ENCODE results near the gene SOCS2.

Gene SOCS2

GRCh38 chr12:93583627-93584392 is 11.3 kb downstream of the SOCS2 start:
- no peaks in the 10 kb centered on the region for H3K4me1 ChIP-seq (ENCODE audit: insufficient read depth, low read length, severe bottlenecking)
- no peak overlapping the region for H3K4me3 ChIP-seq (ENCODE audit: low read depth, low read length, poor library complexity, severe bottlenecking)
- no peaks in the 10 kb centered on the region for H3F3A ChIP-seq (ENCODE audit: insufficient read depth, low read length)
- H3K27ac ChIP-seq (ENCODE audit: low read depth, low read length, poor library complexity, severe bottlenecking), result no peak overlapping the region
- H3K36me3 ChIP-seq (ENCODE audit: insufficient read depth, low read length), result no peaks in the 10 kb centered on the region
- H3K4me2 ChIP-seq (ENCODE audit: low read length), result no peak overlapping the region
- TF ChIP-seq CTCF (IDR thresholded peaks at IDR 0.05; ENCODE audit: low read length), result no peak
- no peak for TF ChIP-seq EZH2 (IDR thresholded peaks at IDR 0.05; ENCODE audit: borderline replicate concordance, low read length)
- H3K9me3 ChIP-seq (ENCODE audit: low read length), result no peaks in the 10 kb centered on the region
- H3K27me3 ChIP-seq (ENCODE audit: insufficient read depth, low read length), result no peaks in the 10 kb centered on the region
- H2AFZ ChIP-seq (ENCODE audit: low read length), result no peak overlapping the region
- no peak overlapping the region for H3K9ac ChIP-seq (ENCODE audit: low read length)
- H3K9me2 ChIP-seq (ENCODE audit: low read depth, low read length), result no peaks in the 10 kb centered on the region
- no peaks in the 10 kb centered on the region for H3K79me2 ChIP-seq (ENCODE audit: insufficient read depth, low read length)
- no peaks in the 10 kb centered on the region for H4K20me1 ChIP-seq (ENCODE audit: insufficient read depth, low read length)

GRCh38 chr12:93585247-93585646 is 12.8 kb downstream of the SOCS2 start:
- Histone ChIP-seq H3F3A (ENCODE audit: insufficient read depth, low read length) (no peaks in the 10 kb centered on the region), H4K20me1 (ENCODE audit: insufficient read depth, low read length) (no peaks in the 10 kb centered on the region), H3K36me3 (ENCODE audit: insufficient read depth, low read length) (no peaks in the 10 kb centered on the region), H3K9me3 (ENCODE audit: low read length) (no peaks in the 10 kb centered on the region), H3K27ac (ENCODE audit: low read depth, low read length, poor library complexity, severe bottlenecking) (no peak overlapping the region), H2AFZ (ENCODE audit: low read length) (no peak overlapping the region), H3K9me2 (ENCODE audit: low read depth, low read length) (no peaks in the 10 kb centered on the region), H3K4me3 (ENCODE audit: low read depth, low read length, poor library complexity, severe bottlenecking) (no peak overlapping the region), H3K9ac (ENCODE audit: low read length) (no peak overlapping the region), H3K27me3 (ENCODE audit: insufficient read depth, low read length) (no peaks in the 10 kb centered on the region), H3K79me2 (ENCODE audit: insufficient read depth, low read length) (no peaks in the 10 kb centered on the region), H3K4me1 (ENCODE audit: insufficient read depth, low read length, severe bottlenecking) (no peaks in the 10 kb centered on the region), H3K4me2 (ENCODE audit: low read length) (no peak overlapping the region)
- TF ChIP-seq CTCF (IDR thresholded peaks at IDR 0.05; ENCODE audit: low read length), result no peak
- no peak for TF ChIP-seq EZH2 (IDR thresholded peaks at IDR 0.05; ENCODE audit: borderline replicate concordance, low read length)

- Histone ChIP-seq H3K36me3 (ENCODE audit: insufficient read depth, low read length) (no peaks in the 10 kb centered on the region), H3K79me2 (ENCODE audit: insufficient read depth, low read length) (no peaks in the 10 kb centered on the region), H3F3A (ENCODE audit: insufficient read depth, low read length) (no peaks in the 10 kb centered on the region), H3K4me2 (ENCODE audit: low read length) (no peak overlapping the region), H3K9me2 (ENCODE audit: low read depth, low read length) (no peaks in the 10 kb centered on the region), H3K9ac (ENCODE audit: low read length) (no peak overlapping the region), H4K20me1 (ENCODE audit: insufficient read depth, low read length) (no peaks in the 10 kb centered on the region), H3K9me3 (ENCODE audit: low read length) (no peaks in the 10 kb centered on the region), H3K27ac (ENCODE audit: low read depth, low read length, poor library complexity, severe bottlenecking) (no peak overlapping the region), H3K4me3 (ENCODE audit: low read depth, low read length, poor library complexity, severe bottlenecking) (no peak overlapping the region), H3K4me1 (ENCODE audit: insufficient read depth, low read length, severe bottlenecking) (no peaks in the 10 kb centered on the region), H2AFZ (ENCODE audit: low read length) (no peak overlapping the region), H3K27me3 (ENCODE audit: insufficient read depth, low read length) (no peaks in the 10 kb centered on the region)
- TF ChIP-seq CTCF (IDR thresholded peaks at IDR 0.05; ENCODE audit: low read length) (no peak), EZH2 (IDR thresholded peaks at IDR 0.05; ENCODE audit: borderline replicate concordance, low read length) (no peak)
Measured at GRCh38 chr12:93587611-93588010, 15.1 kb downstream of the SOCS2 start.
